Subcutaneous abdominal adipose tissue (tissue), 5 donors: Measurements from ENCODE around the gene GARIN5B.
"Not testable (repeated sequence)": the region's sequence is repeated elsewhere in the genome, so short reads cannot be mapped to it uniquely, and the experiment has no call there.

Experiments used
- H3K27ac ChIP-seq: one replicate; pipeline ENCODE4 v1.7.0; 2013; ENCODE audit warnings: low read depth, mild to moderate bottlenecking, inconsistent platforms, low read length, moderate library complexity
- H3K27me3 ChIP-seq, 5 donors: one replicate each; pipeline ENCODE4 v1.7.0; 2013; ENCODE audit warnings: low read length in 5 of 5, inconsistent platforms in 1 of 5; ENCODE audit not compliant: control insufficient read depth in 5 of 5, insufficient read depth in 4 of 5
- H3K36me3 ChIP-seq, 5 donors: one replicate each; pipeline ENCODE4 v1.7.0; 2013; ENCODE audit warnings: low read length in 5 of 5; ENCODE audit not compliant: control insufficient read depth in 5 of 5, insufficient read depth in 5 of 5
- H3K4me1 ChIP-seq, 5 donors: one replicate each; pipeline ENCODE4 v1.7.0; 2013; ENCODE audit warnings: low read length in 5 of 5, mild to moderate bottlenecking in 3 of 5, moderate library complexity in 1 of 5; ENCODE audit not compliant: control insufficient read depth in 5 of 5, insufficient read depth in 5 of 5
- H3K4me3 ChIP-seq, 5 donors: one replicate each; pipeline ENCODE4 v1.7.0; 2013; ENCODE audit warnings: low read length in 5 of 5, low read depth in 1 of 5
- H3K9ac ChIP-seq, 5 donors: one replicate each; pipeline ENCODE4 v1.7.0; 2013; ENCODE audit warnings: low read length in 5 of 5, mild to moderate bottlenecking in 4 of 5, moderate library complexity in 3 of 5
- H3K9me3 ChIP-seq, 5 donors: one replicate each; pipeline ENCODE4 v1.7.0; 2013; ENCODE audit warnings: low read length in 5 of 5; ENCODE audit not compliant: control insufficient read depth in 5 of 5
- donor health status: healthy.
- donor health status: healthy.
- donor health status: healthy.
- donor health status: healthy.
- donor health status: healthy.

GARIN5B gene

DNA sequence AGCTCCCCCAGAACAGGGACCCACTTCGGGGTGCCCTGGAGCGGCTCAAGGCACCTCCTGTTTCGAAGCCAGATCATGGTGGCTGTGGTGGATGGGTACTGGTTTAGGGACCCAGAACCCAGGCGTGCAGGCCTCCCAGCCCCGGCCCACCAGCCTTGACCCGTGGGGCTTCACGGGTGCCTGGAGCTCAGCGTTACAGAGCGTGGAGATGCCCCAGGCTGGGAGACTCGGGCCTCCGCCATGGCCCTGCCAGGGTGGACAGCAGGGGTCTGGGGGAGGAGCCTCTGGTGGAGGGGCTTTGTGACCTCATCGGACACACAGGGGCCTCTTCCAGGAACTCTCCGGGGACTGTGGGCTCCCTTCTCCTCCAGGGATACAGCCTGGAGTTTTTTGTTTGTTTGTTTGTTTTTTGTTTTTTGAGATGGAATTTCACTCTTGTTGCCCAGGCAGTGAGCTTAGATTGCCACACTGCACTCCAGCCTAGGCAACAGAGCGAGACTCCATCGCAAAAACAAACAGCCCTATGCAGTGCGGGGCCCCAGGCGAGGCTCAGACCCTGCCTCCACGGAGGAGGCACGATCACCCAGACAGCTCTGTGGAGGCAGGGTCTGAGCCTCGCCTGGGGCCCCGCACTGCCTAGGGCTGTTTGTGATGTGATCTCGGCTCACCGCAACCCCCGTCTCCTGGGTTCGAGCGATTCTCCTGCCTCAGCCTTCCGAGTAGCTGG is at the start of gene GARIN5B:
TSS of gene GARIN5B (minus strand) at position 271 of the 727 bp plus-strand sequence. CDS start at position 77, 194 bp downstream.
- Histone ChIP-seq H3K27ac (no peak within 1 kb of the TSS), H3K9me3 (no peaks in the 10 kb centered on the region), H3K36me3 (no peaks in the 10 kb centered on the region), H3K27me3 (peaks cover 3 to 13% (median 5%) of the 10 kb centered on the region in 5 donors), H3K4me3 (no peak within 1 kb of the TSS), H3K9ac (no peak within 1 kb of the TSS), H3K4me1 (no peaks in the 10 kb centered on the region)

DNA sequence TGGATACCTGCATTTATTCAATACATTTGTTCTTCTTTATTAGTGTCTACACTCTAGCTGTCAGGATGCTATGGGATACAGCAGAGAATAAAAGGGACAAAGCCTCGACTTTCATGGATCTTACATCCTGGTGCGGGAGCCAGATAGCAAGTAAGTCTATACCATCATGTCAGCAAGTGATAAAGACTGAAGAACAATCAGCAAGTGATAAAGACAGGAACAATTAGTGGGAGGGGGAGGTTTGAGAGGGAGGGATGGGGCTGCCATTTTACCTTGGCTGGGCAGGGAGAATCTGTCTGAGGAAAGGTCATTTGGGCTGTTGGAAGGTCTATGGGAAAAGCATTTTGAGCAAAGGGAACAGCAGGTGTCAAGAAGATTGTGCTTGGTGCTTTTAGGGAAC is 47.1 kb upstream of the GARIN5B start:
- Histone ChIP-seq H3K9ac (no peak overlapping the region), H3K4me1 (peaks cover 0 to 23% (median 18%) of the 10 kb centered on the region in 5 donors), H3K4me3 (no peak overlapping the region), H3K36me3 (peaks cover 0 to 12% (median 6%) of the 10 kb centered on the region in 5 donors), H3K27ac (no peak overlapping the region), H3K27me3 (no peaks in the 10 kb centered on the region), H3K9me3 (no peaks in the 10 kb centered on the region)

DNA sequence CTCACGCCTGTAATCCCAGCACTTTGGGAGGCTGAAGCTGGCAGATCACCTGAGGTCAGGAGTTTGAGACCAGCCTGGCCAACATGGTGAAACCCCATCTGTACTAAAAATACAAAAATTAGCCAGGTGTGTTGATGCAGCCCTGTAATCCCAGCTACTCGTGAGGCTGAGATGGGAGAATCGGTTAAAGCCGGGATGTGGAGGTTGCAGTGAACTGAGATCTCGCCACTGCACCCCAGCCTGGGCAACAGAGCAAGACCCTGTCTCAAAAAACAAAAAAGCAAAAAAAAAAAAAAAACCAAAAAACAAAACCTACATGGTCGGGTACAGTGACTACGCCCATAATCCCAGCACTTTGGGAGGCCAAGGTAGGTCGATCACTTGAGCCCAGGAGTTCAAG is 46.1 kb upstream of the GARIN5B start:
- not testable (repeated sequence) for H3K27me3 ChIP-seq, H3K9me3 ChIP-seq, H3K27ac ChIP-seq, H3K9ac ChIP-seq, H3K4me3 ChIP-seq
- Histone ChIP-seq H3K4me1 (peaks cover 0 to 23% (median 18%) of the 10 kb centered on the region in 5 donors), H3K36me3 (peaks cover 0 to 17% (median 10%) of the 10 kb centered on the region in 5 donors)

DNA sequence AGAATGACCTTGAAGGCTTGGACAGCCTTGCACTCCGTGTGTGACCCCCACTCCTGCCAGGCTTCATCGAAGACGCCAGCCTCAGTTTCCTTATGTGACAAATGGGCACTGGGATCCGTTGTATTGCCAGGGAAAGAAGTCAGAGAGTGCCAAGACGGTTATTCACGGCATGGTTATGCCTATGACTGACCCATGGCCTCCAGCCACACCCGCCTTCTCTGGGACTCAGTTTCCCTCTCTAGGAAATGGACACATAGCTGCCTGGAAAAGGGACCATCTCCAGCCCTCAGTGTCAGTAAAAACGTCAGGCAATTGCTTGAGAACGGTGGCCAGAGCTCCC is 45.4 kb upstream of the GARIN5B start:
- peaks cover 0 to 23% (median 18%) of the 10 kb centered on the region in 5 donors for H3K4me1 ChIP-seq
- peaks cover 0 to 22% (median 14%) of the 10 kb centered on the region in 5 donors for H3K36me3 ChIP-seq
- peak overlapping the region; percentile 56 to 87 (median 75) for H3K4me3 ChIP-seq
- peak overlapping the region; percentile 95 for H3K27ac ChIP-seq
- peak overlapping the region in 1 of 5 donors; percentile 5 for H3K9ac ChIP-seq
- H3K27me3 ChIP-seq = no peaks in the 10 kb centered on the region
- no peaks in the 10 kb centered on the region for H3K9me3 ChIP-seq

DNA sequence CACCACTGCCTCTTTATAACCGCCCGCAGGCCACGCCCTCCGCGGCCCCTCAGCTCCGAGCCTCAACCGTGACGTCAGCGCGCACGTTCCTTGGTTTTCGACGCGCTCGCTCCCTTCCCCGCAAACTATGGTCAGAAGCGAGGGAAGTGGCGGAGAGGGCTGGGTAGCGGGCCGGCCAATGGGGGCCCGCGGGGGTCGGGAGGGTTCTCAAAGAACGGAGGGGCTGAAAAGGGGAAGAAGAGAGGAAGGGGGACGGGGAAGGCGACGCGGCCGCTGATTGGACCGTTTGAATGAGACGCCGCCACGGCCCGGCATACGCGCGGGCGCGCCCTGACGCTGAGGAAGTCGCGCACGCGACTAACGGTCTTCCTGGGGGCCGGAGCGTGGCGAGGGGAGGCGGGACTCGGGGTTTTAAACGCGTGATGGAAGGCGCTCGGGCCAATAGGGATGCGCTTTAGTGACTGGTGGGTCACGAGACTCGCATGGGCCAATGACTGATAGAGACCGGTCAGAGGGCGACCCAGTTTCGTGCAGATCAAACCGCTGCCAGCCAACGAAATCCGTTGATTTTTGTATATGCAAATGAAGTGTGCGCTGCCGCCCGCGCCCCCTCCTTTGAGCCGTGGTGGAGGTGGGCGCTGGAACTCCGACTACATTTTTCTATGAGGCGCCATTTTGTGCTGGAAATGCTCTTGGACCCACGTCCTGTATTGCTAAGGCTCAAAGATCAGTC is 44.9 kb upstream of the GARIN5B start:
- Histone ChIP-seq H3K9ac (peak overlapping the region in 4 of 5 donors; percentile 56 to 92 (median 79)), H3K27me3 (no peaks in the 10 kb centered on the region), H3K9me3 (no peaks in the 10 kb centered on the region), H3K4me1 (peaks cover 0 to 23% (median 18%) of the 10 kb centered on the region in 5 donors), H3K27ac (peak overlapping the region; percentile 95), H3K36me3 (peaks cover 0 to 27% (median 19%) of the 10 kb centered on the region in 5 donors), H3K4me3 (peak overlapping the region; percentile 70 to 87 (median 76))

DNA sequence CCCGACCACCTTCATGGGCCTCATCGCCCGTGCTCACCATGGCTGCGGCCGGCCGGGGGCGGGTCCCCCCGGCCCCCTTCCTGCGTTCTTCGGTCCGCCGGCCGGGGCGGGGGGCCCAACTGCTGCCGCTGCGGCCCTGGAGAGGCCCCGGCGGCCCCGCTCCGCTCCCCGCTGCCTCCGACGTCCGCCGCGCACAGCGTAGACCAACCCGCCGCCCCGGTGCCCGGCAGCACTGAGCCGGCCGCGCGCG is 44.4 kb upstream of the GARIN5B start, which contains the start of gene UBE2S:
TSS of gene UBE2S (minus strand) at position 239 of the 250 bp plus-strand sequence. CDS start at position 40, 199 bp downstream.
- peak within 1 kb of the TSS in 4 of 5 donors; percentile 82 to 92 (median 88) for H3K9ac ChIP-seq
- peak within 1 kb of the TSS; percentile 70 to 87 (median 76) for H3K4me3 ChIP-seq
- H3K9me3 ChIP-seq, H3K27me3 ChIP-seq: not testable (repeated sequence)
- peaks cover 0 to 23% (median 18%) of the 10 kb centered on the region in 5 donors for H3K4me1 ChIP-seq
- peaks cover 0 to 32% (median 24%) of the 10 kb centered on the region in 5 donors for H3K36me3 ChIP-seq
- peak within 1 kb of the TSS; percentile 95 for H3K27ac ChIP-seq

DNA sequence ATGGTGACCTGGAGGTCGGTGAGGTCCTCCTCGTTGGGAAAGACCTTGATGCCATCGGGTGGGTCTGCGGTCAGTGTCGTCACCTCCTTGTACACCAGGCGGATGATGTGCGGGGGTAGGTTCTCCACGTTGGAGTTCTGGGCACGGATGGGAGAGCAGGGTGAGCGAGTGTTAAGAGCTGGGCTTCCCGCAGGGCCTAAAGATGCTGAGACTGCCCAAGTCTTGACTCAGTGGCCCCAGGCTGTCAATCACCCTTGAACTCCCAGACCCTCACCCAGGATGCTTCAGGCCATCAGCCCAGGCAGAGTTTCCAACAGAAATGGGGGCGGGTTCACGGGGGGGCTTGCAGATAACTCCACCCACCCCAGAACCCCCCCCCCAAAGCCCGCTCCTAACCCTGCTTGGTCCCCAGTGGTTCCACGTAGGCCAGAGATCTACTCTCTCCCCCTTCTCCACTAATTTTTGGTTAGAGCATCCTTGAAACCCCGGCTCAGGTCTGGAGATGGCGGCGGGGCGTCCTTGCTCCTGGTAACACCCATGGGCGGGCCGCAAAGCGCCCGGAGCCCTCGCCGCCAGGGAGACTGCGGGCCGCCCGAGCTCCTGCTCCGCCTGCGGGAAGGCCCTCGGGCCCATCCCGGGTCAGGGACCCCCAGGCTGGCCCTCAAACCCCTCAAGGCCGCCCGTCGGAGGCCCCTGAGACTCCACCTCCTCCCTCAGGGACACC is 43.9 kb upstream of the GARIN5B start:
- peak overlapping the region in 4 of 5 donors; percentile 82 to 92 (median 88) for H3K9ac ChIP-seq
- peaks cover 0 to 37% (median 28%) of the 10 kb centered on the region in 5 donors for H3K36me3 ChIP-seq
- H3K27me3 ChIP-seq = no peaks in the 10 kb centered on the region
- peak overlapping the region; percentile 63 to 76 (median 71) for H3K4me3 ChIP-seq
- H3K9me3 ChIP-seq = no peaks in the 10 kb centered on the region
- peaks cover 0 to 23% (median 18%) of the 10 kb centered on the region in 5 donors for H3K4me1 ChIP-seq
- H3K27ac ChIP-seq = peak overlapping the region; percentile 95

DNA sequence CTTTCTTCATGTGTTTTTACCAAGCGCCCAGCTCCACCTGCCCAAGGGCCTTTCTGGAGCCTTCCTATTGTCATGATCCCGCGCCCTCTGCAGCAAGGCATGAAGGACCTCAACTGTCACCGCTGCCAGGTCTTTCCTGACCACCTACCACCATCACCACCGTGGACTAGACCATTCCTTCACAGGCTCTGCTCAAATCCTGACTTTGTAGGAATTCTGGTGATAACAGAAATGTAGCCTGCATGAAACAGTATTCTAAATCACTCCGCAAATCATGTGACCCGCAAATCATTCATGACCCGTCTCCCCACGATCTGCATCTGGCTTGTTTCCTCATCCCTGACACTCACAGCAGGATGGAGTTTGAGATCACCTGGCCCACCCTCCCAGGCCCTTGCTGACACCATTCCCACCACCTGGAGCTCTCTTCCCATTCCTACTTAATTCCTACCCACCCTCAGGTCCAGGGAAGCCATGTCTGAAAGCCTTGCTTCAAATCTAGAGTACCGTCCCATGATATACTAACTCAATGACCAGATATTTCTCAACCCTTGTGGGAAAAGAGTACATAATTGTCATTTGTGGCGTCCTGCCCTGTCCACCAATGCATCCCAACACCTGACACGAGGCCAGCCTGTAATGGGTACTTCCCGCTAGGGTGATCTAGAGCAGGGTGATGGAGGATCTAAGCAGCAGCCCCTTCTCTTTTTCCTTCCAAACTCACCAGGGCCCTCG is 43.2 kb upstream of the GARIN5B start:
- no peak overlapping the region for H3K27ac ChIP-seq

DNA sequence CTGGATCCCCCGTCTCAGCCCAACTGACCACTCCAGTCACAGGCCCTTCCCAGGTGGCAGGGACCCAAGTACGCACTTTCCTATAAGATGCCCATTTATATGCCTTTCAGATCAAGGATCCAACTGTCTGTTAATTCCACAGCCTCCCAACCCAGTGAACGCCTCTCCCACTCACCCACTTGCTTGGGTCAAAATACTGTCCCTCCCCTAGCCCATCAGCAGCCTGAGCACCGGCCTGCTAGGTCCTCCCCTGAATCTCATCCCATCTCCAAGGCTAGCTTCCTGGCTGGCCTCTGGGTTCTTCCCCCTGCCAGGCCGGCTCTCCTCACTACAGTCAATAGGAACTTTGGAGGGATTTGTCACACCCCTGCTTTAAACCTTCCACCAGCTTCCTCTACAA is 42.6 kb upstream of the GARIN5B start:
- peaks cover 0 to 49% (median 37%) of the 10 kb centered on the region in 5 donors for H3K36me3 ChIP-seq
- H3K9ac ChIP-seq = peak overlapping the region in 2 of 5 donors; percentile 11 to 39

More for the DNA sequence above, 43.2 kb upstream of the GARIN5B start:
- H3K9me3 ChIP-seq = no peaks in the 10 kb centered on the region
- H3K4me3 ChIP-seq = peak overlapping the region; percentile 63 to 76 (median 71)
- H3K27me3 ChIP-seq = no peaks in the 10 kb centered on the region
- H3K9ac ChIP-seq = peak overlapping the region in 3 of 5 donors; percentile 26 to 46 (median 39)
- H3K4me1 ChIP-seq = peaks cover 0 to 23% (median 18%) of the 10 kb centered on the region in 5 donors
- peaks cover 0 to 43% (median 31%) of the 10 kb centered on the region in 5 donors for H3K36me3 ChIP-seq

More for the DNA sequence above, 42.6 kb upstream of the GARIN5B start:
- Histone ChIP-seq H3K4me1 (peaks cover 0 to 23% (median 18%) of the 10 kb centered on the region in 5 donors), H3K27me3 (no peaks in the 10 kb centered on the region), H3K27ac (no peak overlapping the region), H3K4me3 (no peak overlapping the region), H3K9me3 (no peaks in the 10 kb centered on the region)
